ENCODE results near the gene MCF2L. TPM values are rescaled to one million over a fixed set of nuclear protein-coding genes. Genes with fewer than 3 reads are reported as not detected.
A peak's percentile ranks its signal among the peaks of the same experiment; 100 is the strongest.

Gene MCF2L
- polyA plus RNA-seq, 2 of the 4 experiments (the other 2 are of a cell fraction): 0.36 to 0.92 TPM

- TF ChIP-seq NR3C1 (IDR thresholded peaks at IDR 0.05): no peak
- no peak for TF ChIP-seq JUN (IDR thresholded peaks at IDR 0.05)
- no peak for TF ChIP-seq CHD2 (IDR thresholded peaks at IDR 0.05; ENCODE audit: low read length, partially characterized antibody)
- no peak for TF ChIP-seq MYC (IDR thresholded peaks at IDR 0.05; ENCODE audit: borderline replicate concordance, low read length)
These were observed 47.0 kb downstream of the MCF2L start (continued) for GRCh38 chr13:113015826-113016525.

GRCh38 chr13:113016526-113017295 lies 47.7 kb downstream of the MCF2L start:
- ATAC-seq: peak in 1 of 2 experiments; percentile 45; a peak in 2 of 6 replicates
- DNase-seq (ENCODE audit: low read depth in 1 of 2, low spot score in 1 of 2): no peak
- 56% methylated on average over 20 of the region's 41 CpGs for WGBS (ENCODE audit: missing lambda C conversion rate)
- H3K27ac ChIP-seq: no peak overlapping the region
- POLR2A ChIA-PET: no interaction called here
- H3K4me1 ChIP-seq: no peaks in the 10 kb centered on the region
- H3K4me3 ChIP-seq: no peak overlapping the region
- CTCF ChIA-PET: interaction anchor here (1.5 kb wide), 1 partner anchor 12 kb away, joined by 8 read pairs; no protein-coding TSS in a partner anchor
- no peak overlapping the region for H3K4me2 ChIP-seq
- no peak for FAIRE-seq
- H3K9me3 ChIP-seq: no peaks in the 10 kb centered on the region
- no peak for TF ChIP-seq NPAS2 (CRISPR knock-in tag; IDR thresholded peaks at IDR 0.05; ENCODE audit: borderline replicate concordance)
- TF ChIP-seq CEBPB (IDR thresholded peaks at IDR 0.05): no peak
- no peak for TF ChIP-seq BHLHE40 (IDR thresholded peaks at IDR 0.05; ENCODE audit: low read depth, low read length)
- TF ChIP-seq HOXB5 (CRISPR knock-in tag; IDR thresholded peaks at IDR 0.05): no peak

- 61% methylated on average over 25 of the region's 29 CpGs for WGBS (ENCODE audit: missing lambda C conversion rate)
- no peak overlapping the region for H3K4me3 ChIP-seq
- CTCF ChIA-PET: no interaction called here
- no peaks in the 10 kb centered on the region for H3K9me3 ChIP-seq
- POLR2A ChIA-PET: no interaction called here
- H3K27ac ChIP-seq: no peak overlapping the region
- TF ChIP-seq MAFK (IDR thresholded peaks at IDR 0.05; ENCODE audit: partially characterized antibody): no peak
- TF ChIP-seq NR3C1 (IDR thresholded peaks at IDR 0.05): no peak
- no peak for TF ChIP-seq BHLHE40 (IDR thresholded peaks at IDR 0.05; ENCODE audit: low read depth, low read length)
- no peak for TF ChIP-seq FOSB (CRISPR knock-in tag; IDR thresholded peaks at IDR 0.05)
- TF ChIP-seq KDM1A (IDR thresholded peaks at IDR 0.05; ENCODE audit: low read depth): no peak
- no peak for TF ChIP-seq EHMT2 (IDR thresholded peaks at IDR 0.05; ENCODE audit: low read depth)
- TF ChIP-seq ATOH8 (CRISPR knock-in tag; IDR thresholded peaks at IDR 0.05; ENCODE audit: low read depth): no peak
- TF ChIP-seq JUN (IDR thresholded peaks at IDR 0.05): no peak
- no peak for TF ChIP-seq ESRRA (IDR thresholded peaks at IDR 0.05; ENCODE audit: borderline replicate concordance, low read length)
- FAIRE-seq (no peak), ATAC-seq (0 out of 6 replicates have a peak, but pooled peaks of 1 of the 2 experiments have one; percentile 34), DNase-seq (ENCODE audit: low read depth in 1 of 2, low spot score in 1 of 2) (no peak)
- no peak overlapping the region for H3K4me2 ChIP-seq
- no peaks in the 10 kb centered on the region for H3K4me1 ChIP-seq
These were observed 48.6 kb downstream of the MCF2L start for GRCh38 chr13:113017506-113018215.

GRCh38 chr13:113018676-113019465 lies 49.9 kb downstream of the MCF2L start:
- TF ChIP-seq HOXA7 (CRISPR knock-in tag; IDR thresholded peaks at IDR 0.05) (no peak), RAD21 (conservative IDR thresholded peaks at IDR 0.05 in 1 of 2, IDR thresholded peaks at IDR 0.05 in 1 of 2) (no peak), MYC (IDR thresholded peaks at IDR 0.05; ENCODE audit: borderline replicate concordance, low read length) (no peak), POLR2AphosphoS2 (conservative IDR thresholded peaks at IDR 0.05; ENCODE audit: low read length) (no peak), HMGXB4 (CRISPR knock-in tag; IDR thresholded peaks at IDR 0.05; ENCODE audit: borderline replicate concordance) (no peak), NFE2L2 (conservative IDR thresholded peaks at IDR 0.05; ENCODE audit: low read length) (no peak), CHD4 (IDR thresholded peaks at IDR 0.05; ENCODE audit: borderline replicate concordance) (no peak), MAZ (IDR thresholded peaks at IDR 0.05; ENCODE audit: borderline replicate concordance, low read depth, low read length) (no peak), BCL3 (IDR thresholded peaks at IDR 0.05) (no peak), JUNB (IDR thresholded peaks at IDR 0.05) (no peak), HOXB13 (CRISPR knock-in tag; IDR thresholded peaks at IDR 0.05; ENCODE audit: low read depth) (no peak)
- Histone ChIP-seq H3K9me3 (no peaks in the 10 kb centered on the region), H3K4me3 (no peak overlapping the region), H3K4me1 (no peaks in the 10 kb centered on the region), H3K27ac (no peak overlapping the region), H3K4me2 (no peak overlapping the region)
- ChIA-PET POLR2A (no interaction called here), CTCF (interaction anchor here (3.4 kb wide), 1 partner anchor 10 kb away, joined by 16 read pairs; no protein-coding TSS in a partner anchor)
- no peak for FAIRE-seq
- no peak for DNase-seq (ENCODE audit: low read depth in 1 of 2, low spot score in 1 of 2)
- ATAC-seq: no peak
- WGBS (ENCODE audit: missing lambda C conversion rate): 57% methylated on average over 23 of the region's 33 CpGs

Measured in A549 (cell line).